Measurements from ENCODE around the gene SNRPB. TPM values are rescaled to one million over a fixed set of nuclear protein-coding genes. Genes with fewer than 3 reads are reported as not detected.

Gene SNRPB
- total and polyA plus RNA-seq, 2 of the 13 experiments (the other 11 are each of a cell fraction or from before 2014, with no cell fraction given): 473 to 844 TPM

- TF ChIP-seq MLXIP (CRISPR knock-in tag; IDR thresholded peaks at IDR 0.05; ENCODE audit: borderline replicate concordance): peak; percentile 83
- TF ChIP-seq SP4 (CRISPR knock-in tag; IDR thresholded peaks at IDR 0.05): peak; percentile 74; the same call in 1 of the 2 replicates
- TF ChIP-seq ETV6 (CRISPR knock-in tag; conservative IDR thresholded peaks at IDR 0.05): no peak
- TF ChIP-seq ZNF639 (CRISPR knock-in tag; conservative IDR thresholded peaks at IDR 0.05): 0 out of 2 replicates have a peak, but pooled peaks have one; percentile 59
- 0 out of 2 replicates have a peak, but pooled peaks have one; percentile 40 for TF ChIP-seq ZNF839 (CRISPR knock-in tag; IDR thresholded peaks at IDR 0.05; ENCODE audit: borderline replicate concordance)
- TF ChIP-seq THYN1 (CRISPR knock-in tag; IDR thresholded peaks at IDR 0.05; ENCODE audit: borderline replicate concordance, low read depth): no peak
- peak; percentile 34; the same call in 1 of the 2 replicates for TF ChIP-seq EEA1 (CRISPR knock-in tag; IDR thresholded peaks at IDR 0.05; ENCODE audit: borderline replicate concordance)
- no peak for TF ChIP-seq ZNF557 (CRISPR knock-in tag; IDR thresholded peaks at IDR 0.05)
- TF ChIP-seq PAWR (CRISPR knock-in tag; IDR thresholded peaks at IDR 0.05; ENCODE audit: borderline replicate concordance): no peak
- peak; percentile 82; the same call in 1 of the 2 replicates for TF ChIP-seq MYPOP (CRISPR knock-in tag; IDR thresholded peaks at IDR 0.05)
- no peak for TF ChIP-seq ZNF775 (CRISPR knock-in tag; IDR thresholded peaks at IDR 0.05; ENCODE audit: borderline replicate concordance)
- peak; percentile 51; the same call in 1 of the 2 replicates for TF ChIP-seq ZC3H13 (CRISPR knock-in tag; IDR thresholded peaks at IDR 0.05)
- TF ChIP-seq MAX (IDR thresholded peaks at IDR 0.05): peak; percentile 94
- no peak for TF ChIP-seq ZKSCAN5 (CRISPR knock-in tag; IDR thresholded peaks at IDR 0.05)
- peak; percentile 91 for TF ChIP-seq PAXIP1 (CRISPR knock-in tag; conservative IDR thresholded peaks at IDR 0.05)
- peak; percentile 93 for TF ChIP-seq FOXP4 (CRISPR knock-in tag; IDR thresholded peaks at IDR 0.05)
These were observed 5.5 kb upstream of the SNRPB start (continued) for GRCh38 chr20:2475850-2476741.
